SJSA1 (cell line): ENCODE data around the gene CNTNAP2. TPM values are rescaled to one million over a fixed set of nuclear protein-coding genes. Genes with fewer than 3 reads are reported as not detected.

ENCODE experiments used
- DNase-seq, 2 experiments: peaks; one replicate each; pipeline ENCODE4 v3.0.0-alpha.2; 2015 to 2020; ENCODE audit warnings: low spot score in 2 of 2, low read depth in 1 of 2
- H3K27ac ChIP-seq: fragments of 250-450 bp; sonication (Bioruptor Pico); 2 replicates; pipeline ENCODE4 v1.5.1; 2020; ENCODE audit warnings: mild to moderate bottlenecking, moderate library complexity
- H3K27me3 ChIP-seq: fragments of 250-450 bp; sonication (Bioruptor Pico); replicated peaks from 2 replicates; pipeline ENCODE4 v1.5.1; 2020; ENCODE audit warnings: mild to moderate bottlenecking, moderate library complexity
- H3K36me3 ChIP-seq: fragments of 250-450 bp; sonication (Bioruptor Pico); 2 replicates; pipeline ENCODE4 v1.5.1; 2020; ENCODE audit warnings: mild to moderate bottlenecking
- H3K4me1 ChIP-seq: fragments of 250-450 bp; sonication (Bioruptor Pico); replicated peaks from 2 replicates; pipeline ENCODE4 v1.6.1; 2021; ENCODE audit warnings: mild to moderate bottlenecking
- H3K4me3 ChIP-seq: fragments of 250-450 bp; sonication (Bioruptor Pico); 2 replicates; pipeline ENCODE4 v1.5.1; 2020; ENCODE audit warnings: mild to moderate bottlenecking
- H3K9me3 ChIP-seq: fragments of 250-450 bp; sonication (Bioruptor Pico); replicated peaks from 2 replicates; pipeline ENCODE4 v1.5.1; 2020; ENCODE audit warnings: mild to moderate bottlenecking
- total RNA-seq: library from RNA; depleted of rRNA; stranded (reverse); fragments of >200 nt; shearing (Covaris generic); gene quantifications from 2 replicates; pipeline ENCODE4 v1.2.3, GENCODE V29; 2014

Gene CNTNAP2
- total RNA-seq, 1 experiment from 2014 or later = 0.29 TPM

- no peak overlapping the region; the same call in 1 of the 2 replicates for H3K27ac ChIP-seq
These were observed 1321.6 kb downstream of the CNTNAP2 start for GRCh38 chr7:147438216-147438615.

GRCh38 chr7:147443942-147444341 lies 1327.3 kb downstream of the CNTNAP2 start:
- Histone ChIP-seq H3K27ac (no peak overlapping the region), H3K4me1 (no peaks in the 10 kb centered on the region), H3K27me3 (no peaks in the 10 kb centered on the region), H3K9me3 (no peaks in the 10 kb centered on the region), H3K36me3 (no peaks in the 10 kb centered on the region), H3K4me3 (no peak overlapping the region)
- DNase-seq = no peak

More at GRCh38 chr7:147438216-147438615, 1321.6 kb downstream of the CNTNAP2 start:
- Histone ChIP-seq H3K4me3 (no peak overlapping the region), H3K27me3 (no peaks in the 10 kb centered on the region; the same call in 1 of the 2 replicates), H3K4me1 (no peaks in the 10 kb centered on the region), H3K36me3 (no peaks in the 10 kb centered on the region), H3K9me3 (no peaks in the 10 kb centered on the region)
- DNase-seq = no peak

DNA sequence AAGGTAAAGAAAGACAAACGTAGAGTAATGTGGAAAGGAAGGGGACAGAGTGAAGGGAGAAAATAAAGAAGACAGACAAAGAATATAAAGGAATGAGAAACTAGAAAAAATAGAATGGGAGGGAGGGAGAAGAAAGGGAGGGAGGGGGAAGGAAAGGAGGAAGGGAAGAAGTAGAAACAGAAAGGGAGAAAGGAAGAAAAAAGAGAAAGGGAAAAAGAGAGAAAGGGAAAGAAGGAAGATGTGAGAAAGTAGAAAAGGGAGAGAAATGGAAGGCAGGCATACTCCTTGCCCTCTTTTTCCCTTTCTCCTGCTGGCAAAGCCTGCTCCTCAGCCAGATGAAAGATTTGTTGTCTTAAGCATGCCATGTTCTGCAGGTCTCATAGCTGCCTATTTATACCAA lies 1336.2 kb downstream of the CNTNAP2 start:
- DNase-seq = no peak
- Histone ChIP-seq H3K27ac (no peak overlapping the region), H3K9me3 (no peaks in the 10 kb centered on the region), H3K27me3 (no peaks in the 10 kb centered on the region), H3K4me1 (no peaks in the 10 kb centered on the region), H3K36me3 (no peaks in the 10 kb centered on the region), H3K4me3 (no peak overlapping the region)

DNA sequence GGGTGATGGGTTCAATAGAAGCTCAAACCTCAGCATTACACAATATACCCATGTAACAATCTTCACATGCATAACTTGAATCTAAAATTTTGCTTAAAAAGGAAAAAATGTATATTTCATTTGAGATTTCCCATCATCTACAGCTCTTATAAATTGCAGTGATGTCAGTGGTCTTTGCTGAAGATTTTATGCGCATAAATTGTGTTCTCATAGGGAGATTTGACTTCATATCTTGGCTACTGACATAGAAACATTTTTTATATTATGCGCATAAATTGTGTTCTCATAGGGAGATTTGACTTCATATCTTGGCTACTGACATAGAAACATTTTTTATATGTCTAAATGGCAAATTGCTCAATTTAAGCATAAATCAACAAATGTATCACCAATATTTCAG lies 1348.6 kb downstream of the CNTNAP2 start:
- H3K36me3 ChIP-seq = no peaks in the 10 kb centered on the region
- H3K9me3 ChIP-seq = no peaks in the 10 kb centered on the region
- H3K27ac ChIP-seq = no peak overlapping the region
- no peak overlapping the region for H3K4me3 ChIP-seq
- DNase-seq = no peak
- H3K4me1 ChIP-seq = no peaks in the 10 kb centered on the region
- no peaks in the 10 kb centered on the region for H3K27me3 ChIP-seq

DNA sequence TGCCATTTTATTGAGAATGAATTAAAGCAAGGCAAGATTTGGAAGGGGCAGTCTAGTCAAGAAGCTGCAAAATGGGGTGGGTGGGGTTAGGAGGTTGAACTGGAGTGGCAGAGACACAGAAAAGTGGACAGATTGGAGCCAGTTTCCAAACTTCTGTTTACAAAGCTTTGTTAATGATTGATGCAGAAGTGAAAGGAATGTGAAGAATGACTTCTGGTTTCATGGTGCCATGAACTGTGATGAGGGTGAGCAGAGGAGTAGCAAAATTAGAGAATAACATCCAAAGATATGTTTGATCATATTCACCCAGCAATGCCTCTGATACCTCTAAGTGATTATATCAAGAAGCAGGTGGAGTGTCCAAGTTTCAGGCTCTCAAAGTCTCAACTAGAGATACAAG lies 1356.0 kb downstream of the CNTNAP2 start:
- Histone ChIP-seq H3K36me3 (no peaks in the 10 kb centered on the region), H3K27me3 (no peaks in the 10 kb centered on the region), H3K27ac (no peak overlapping the region), H3K9me3 (no peaks in the 10 kb centered on the region), H3K4me3 (no peak overlapping the region), H3K4me1 (no peaks in the 10 kb centered on the region)
- no peak for DNase-seq

DNA sequence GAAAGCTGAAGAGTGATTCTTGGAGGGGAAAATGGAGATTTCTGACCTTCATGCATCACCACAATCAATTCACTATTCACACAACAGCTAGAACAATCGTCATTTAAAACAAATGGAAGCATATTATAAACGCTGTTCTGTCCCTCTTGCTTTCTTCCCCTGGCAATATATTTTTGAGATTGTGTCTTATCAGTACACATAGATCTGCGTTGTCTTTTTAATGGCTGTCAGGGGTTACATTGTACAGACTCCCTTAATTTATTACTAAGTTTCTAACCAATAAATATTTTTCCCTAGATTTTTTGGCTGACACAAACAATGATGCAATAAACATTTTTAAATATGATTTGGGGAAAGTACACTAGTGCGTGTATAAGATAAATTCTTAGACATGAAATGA lies 1358.3 kb downstream of the CNTNAP2 start:
- Histone ChIP-seq H3K27ac (no peak overlapping the region), H3K4me1 (no peaks in the 10 kb centered on the region), H3K9me3 (no peaks in the 10 kb centered on the region), H3K4me3 (no peak overlapping the region), H3K27me3 (no peaks in the 10 kb centered on the region), H3K36me3 (no peaks in the 10 kb centered on the region)
- no peak for DNase-seq

- no peaks in the 10 kb centered on the region for H3K9me3 ChIP-seq
These were observed 1360.9 kb downstream of the CNTNAP2 start for GRCh38 chr7:147477526-147477925.

GRCh38 chr7:147478796-147479195 lies 1362.2 kb downstream of the CNTNAP2 start:
- DNase-seq = no peak
- Histone ChIP-seq H3K4me1 (peaks cover 4% of the 10 kb centered on the region), H3K4me3 (no peak overlapping the region), H3K27me3 (no peaks in the 10 kb centered on the region), H3K9me3 (no peaks in the 10 kb centered on the region), H3K27ac (no peak overlapping the region), H3K36me3 (no peaks in the 10 kb centered on the region)

More at GRCh38 chr7:147477526-147477925, 1360.9 kb downstream of the CNTNAP2 start:
- no peaks in the 10 kb centered on the region for H3K27me3 ChIP-seq
- H3K4me3 ChIP-seq = no peak overlapping the region
- no peak overlapping the region for H3K27ac ChIP-seq
- H3K4me1 ChIP-seq = no peaks in the 10 kb centered on the region
- no peaks in the 10 kb centered on the region for H3K36me3 ChIP-seq
- DNase-seq = no peak

GRCh38 chr7:147483634-147484292 lies 1367.2 kb downstream of the CNTNAP2 start:
- Histone ChIP-seq H3K9me3 (no peaks in the 10 kb centered on the region), H3K36me3 (no peaks in the 10 kb centered on the region), H3K4me1 (peaks cover 10% of the 10 kb centered on the region), H3K27ac (no peak overlapping the region), H3K4me3 (no peak overlapping the region), H3K27me3 (no peaks in the 10 kb centered on the region)
- DNase-seq = no peak

DNA sequence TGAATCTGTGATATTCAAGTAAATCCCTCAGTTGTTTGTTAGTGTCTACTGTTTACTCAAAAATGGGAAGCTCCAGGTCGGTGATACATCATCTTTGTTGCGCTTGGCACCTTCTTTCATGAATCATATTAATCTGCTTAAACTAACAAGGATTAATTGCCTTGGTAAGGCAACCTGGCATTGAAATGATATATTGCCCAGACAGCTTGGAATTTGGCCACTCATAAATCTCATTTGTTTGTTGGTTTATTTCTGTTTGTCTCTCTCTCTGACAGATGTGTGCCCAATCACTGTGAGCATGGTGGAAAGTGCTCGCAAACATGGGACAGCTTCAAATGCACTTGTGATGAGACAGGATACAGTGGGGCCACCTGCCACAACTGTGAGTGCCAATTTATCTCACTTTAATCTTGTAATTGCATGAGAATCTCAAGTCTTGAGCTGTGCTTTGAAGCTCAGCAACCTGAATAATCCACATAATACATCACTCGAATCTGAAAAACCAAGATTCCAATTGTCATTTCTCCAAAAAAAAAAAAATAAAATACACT lies 1369.1 kb downstream of the CNTNAP2 start:
- peaks cover 10% of the 10 kb centered on the region for H3K4me1 ChIP-seq
- no peak overlapping the region for H3K27ac ChIP-seq
- no peaks in the 10 kb centered on the region for H3K9me3 ChIP-seq
- no peaks in the 10 kb centered on the region for H3K36me3 ChIP-seq
- H3K27me3 ChIP-seq = no peaks in the 10 kb centered on the region
- no peak for DNase-seq
- H3K4me3 ChIP-seq = no peak overlapping the region

DNA sequence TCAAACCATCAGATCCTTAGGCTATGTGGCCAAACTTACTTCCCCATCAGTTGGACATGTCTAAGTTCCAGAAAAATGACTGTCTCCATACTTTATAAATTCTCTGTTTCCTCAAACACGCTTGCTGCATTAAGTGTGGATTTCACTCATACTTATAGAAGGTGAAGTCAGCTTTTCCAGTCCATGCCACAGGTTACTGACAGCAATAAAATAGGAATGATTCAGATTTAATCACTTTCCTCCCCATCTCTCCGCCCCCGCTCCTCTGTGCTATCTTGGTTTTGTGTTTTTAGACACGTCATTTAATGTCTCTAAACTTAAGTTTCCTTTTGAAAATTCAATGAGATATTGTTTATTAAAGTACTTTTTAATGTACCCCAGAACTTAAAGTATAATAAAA lies 1376.0 kb downstream of the CNTNAP2 start:
- no peak overlapping the region for H3K4me3 ChIP-seq
- no peak overlapping the region for H3K27ac ChIP-seq
- DNase-seq = no peak
- H3K4me1 ChIP-seq = no peaks in the 10 kb centered on the region
- H3K9me3 ChIP-seq = no peaks in the 10 kb centered on the region
- no peaks in the 10 kb centered on the region for H3K36me3 ChIP-seq
- H3K27me3 ChIP-seq = no peaks in the 10 kb centered on the region

DNA sequence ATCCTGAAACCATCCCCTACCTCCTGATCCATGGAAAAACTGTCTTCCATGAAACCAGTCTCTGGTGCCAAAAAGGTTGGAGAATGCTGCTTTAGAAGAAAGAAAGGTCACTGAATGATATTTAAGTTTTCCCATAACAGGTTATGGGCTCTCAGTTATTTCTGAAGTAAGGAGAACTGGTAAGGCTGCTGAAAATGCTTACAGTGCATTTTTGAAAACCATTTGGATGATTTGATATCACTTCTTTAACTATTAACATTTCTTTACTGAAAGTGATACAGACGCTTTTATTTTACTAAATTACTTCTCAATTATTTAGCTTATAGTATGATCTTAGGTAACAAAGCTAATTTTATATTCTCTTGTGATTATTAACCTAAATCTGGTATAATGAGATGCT lies 1379.6 kb downstream of the CNTNAP2 start:
- H3K4me1 ChIP-seq = no peaks in the 10 kb centered on the region
- no peaks in the 10 kb centered on the region for H3K36me3 ChIP-seq
- no peak for DNase-seq

DNA sequence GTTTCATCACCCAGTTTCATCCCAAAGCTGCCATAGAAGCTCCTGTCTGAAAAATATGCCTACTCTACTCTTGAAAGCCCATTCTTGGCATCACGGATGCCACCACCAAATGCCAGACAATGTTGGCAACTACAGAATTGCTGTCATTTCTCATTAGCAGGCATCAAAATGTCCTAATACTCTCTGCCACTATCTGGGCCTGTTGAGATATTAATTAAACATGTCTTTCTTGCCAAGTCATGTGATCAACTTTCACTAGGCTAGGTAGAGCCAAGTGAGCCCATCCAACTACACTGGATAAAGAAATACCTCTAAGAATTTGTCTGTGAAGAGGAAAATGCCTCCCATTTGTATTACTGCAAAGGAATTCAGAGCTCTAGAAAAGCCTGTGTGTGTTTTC lies 1380.6 kb downstream of the CNTNAP2 start:
- Histone ChIP-seq H3K4me1 (no peaks in the 10 kb centered on the region), H3K27ac (no peak overlapping the region), H3K27me3 (no peaks in the 10 kb centered on the region), H3K9me3 (no peaks in the 10 kb centered on the region), H3K36me3 (no peaks in the 10 kb centered on the region), H3K4me3 (no peak overlapping the region)
- DNase-seq = no peak

More for the DNA sequence above, 1379.6 kb downstream of the CNTNAP2 start:
- no peak overlapping the region for H3K27ac ChIP-seq
- H3K9me3 ChIP-seq = no peaks in the 10 kb centered on the region
- no peaks in the 10 kb centered on the region for H3K27me3 ChIP-seq
- no peak overlapping the region for H3K4me3 ChIP-seq

DNA sequence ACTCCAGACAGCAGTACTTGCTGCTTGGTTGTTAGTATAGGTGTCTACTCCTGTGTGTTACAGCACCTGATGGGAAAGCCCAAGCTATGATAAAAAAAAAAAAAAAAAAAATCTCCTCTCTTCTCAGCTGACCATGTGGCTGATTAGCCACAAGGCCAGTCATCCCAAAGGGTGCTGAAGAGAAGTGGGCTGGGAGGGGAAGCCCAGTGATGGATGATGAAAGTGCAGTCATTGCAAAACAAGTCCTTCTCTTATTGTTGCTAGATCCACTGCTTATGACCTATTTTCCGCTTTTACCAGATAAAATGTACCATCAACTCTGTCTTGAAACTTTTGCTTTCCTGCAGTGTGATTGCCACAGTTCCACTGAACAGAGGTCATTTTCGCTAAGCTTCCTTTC lies 1381.5 kb downstream of the CNTNAP2 start:
- Histone ChIP-seq H3K36me3 (no peaks in the 10 kb centered on the region), H3K9me3 (no peaks in the 10 kb centered on the region), H3K4me1 (no peaks in the 10 kb centered on the region), H3K4me3 (no peak overlapping the region), H3K27me3 (no peaks in the 10 kb centered on the region), H3K27ac (no peak overlapping the region)
- no peak for DNase-seq
